MM.1S (cell line): ENCODE results near the gene CDK5RAP3.

Experiments
- CTCF ChIP-seq: fragments of 300-600 bp; sonication (generic); IDR thresholded peaks from 2 replicates; pipeline ENCODE4 v1.5.1; 2016; ENCODE audit warnings: antibody characterized with exemption, low read length, mixed read lengths
- EZH2phosphoT487 ChIP-seq: fragments of 300-600 bp; sonication (generic); IDR thresholded peaks from 2 replicates; pipeline ENCODE4 v1.6.1; 2018; ENCODE audit warnings: antibody characterized with exemption, low read length

- TF ChIP-seq EZH2phosphoT487 (no peak), CTCF (no peak)
Measured at GRCh38 chr17:47957591-47958490, 13.1 kb upstream of the CDK5RAP3 start, which contains the start of gene PRR15L.
